Activated B cell treated with CpG ODN at 0.5 μM for 24 hours (primary cell): ENCODE results near the gene VDR. TPM values are rescaled to one million over a fixed set of nuclear protein-coding genes. Genes with fewer than 3 reads are reported as not detected.

ENCODE experiments used
- ATAC-seq: fragments of 200-7000 bp; cut with Tn5 transposase; one replicate; pipeline ENCODE4 v1.10.0; 2021; ENCODE audit warnings: low read depth, mild to moderate bottlenecking, moderate library complexity
- CTCF ChIA-PET: fragments of 350-600 bp; sonication (Branson Sonifier 250); formaldehyde crosslinking; loops from one replicate; lab custom pipeline; 2021; ENCODE audit warnings: antibody characterized with exemption; lab: Charles Lee
- POLR2A ChIA-PET: fragments of 350-600 bp; sonication (Branson Sonifier 250); formaldehyde crosslinking; loops from one replicate; lab custom pipeline; 2021; ENCODE audit warnings: antibody characterized with exemption; lab: Charles Lee
- DNase-seq: peaks from one replicate; pipeline ENCODE4 v3.0.0; 2022
- H3K27ac Mint-ChIP-seq: one replicate; pipeline ENCODE4 v1.8.0; 2020; ENCODE audit warnings: mixed read lengths
- H3K27me3 Mint-ChIP-seq: one replicate; pipeline ENCODE4 v1.8.0; 2021; ENCODE audit warnings: mixed read lengths
- H3K36me3 Mint-ChIP-seq: one replicate; pipeline ENCODE4 v1.8.0; 2021; ENCODE audit warnings: low read depth, mixed read lengths
- H3K4me1 Mint-ChIP-seq: one replicate; pipeline ENCODE4 v1.8.0; 2021; ENCODE audit warnings: mixed read lengths
- H3K4me3 Mint-ChIP-seq: one replicate; pipeline ENCODE4 v1.8.0; 2020; ENCODE audit warnings: mild to moderate bottlenecking, mixed read lengths
- H3K9me3 Mint-ChIP-seq: one replicate; pipeline ENCODE4 v1.8.0; 2020; ENCODE audit warnings: mixed read lengths
- CTCF ChIP-seq: fragments of 200-600 bp; IDR thresholded peaks from one replicate; pipeline ENCODE4 v1.8.0; 2022; ENCODE audit warnings: antibody characterized with exemption, mild to moderate bottlenecking
- intact Hi-C: fragments of 100-400 bp; cut with micrococcal nuclease; formaldehyde crosslinking; loops from one replicate; pipeline ENCODE4 v1.15.1; 2024
- total RNA-seq: library from RNA; stranded (reverse); gene quantifications from 2 replicates; pipeline ENCODE4 v1.2.3, GENCODE V29; 2022

VDR gene
- total RNA-seq, 1 donor from 2014 or later = 0.86 TPM

DNA sequence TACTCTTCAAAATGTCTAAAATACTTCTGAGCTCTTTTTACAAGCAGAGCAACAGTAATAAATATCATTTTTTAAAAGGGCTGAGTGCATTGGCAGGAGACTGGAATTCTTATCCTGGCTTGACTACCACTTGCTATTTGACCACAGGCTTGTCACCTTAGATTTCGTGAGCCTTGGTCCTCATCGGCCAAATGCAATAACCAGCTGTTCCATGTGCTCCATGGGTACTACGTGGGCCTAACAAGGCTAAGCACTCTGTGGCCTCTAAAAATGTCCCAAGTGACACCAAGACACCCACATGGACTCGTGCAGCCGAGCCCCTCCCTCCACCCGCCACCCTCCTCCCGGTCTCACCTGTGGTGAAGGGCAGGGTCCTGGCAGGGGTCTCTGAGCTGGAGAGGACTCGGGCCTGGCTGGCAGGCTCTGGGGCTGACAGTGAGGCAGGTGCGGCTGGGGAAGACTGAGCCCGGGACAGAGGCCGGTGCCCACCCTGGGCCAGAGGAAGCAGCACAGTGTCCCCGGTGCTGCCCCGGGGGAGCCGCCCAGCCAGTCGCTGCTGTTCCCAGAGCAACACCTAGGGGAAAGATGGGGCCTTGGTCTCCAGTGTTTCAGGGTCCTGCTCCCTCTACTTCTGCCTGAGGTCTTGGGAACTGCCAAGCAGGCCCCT is 111.6 kb downstream of the VDR start:
- Mint-ChIP-seq H3K9me3 (no peaks in the 10 kb centered on the region), H3K36me3 (peaks cover 72% of the 10 kb centered on the region), H3K27me3 (no peaks in the 10 kb centered on the region), H3K27ac (no peak overlapping the region), H3K4me3 (no peak overlapping the region), H3K4me1 (peaks cover 4% of the 10 kb centered on the region)
- no peak for TF ChIP-seq CTCF
- DNase-seq (no peak), ATAC-seq (no peak)
- POLR2A ChIA-PET = no interaction called here
- CTCF ChIA-PET = interaction anchor here (1.1 to 1.7 kb wide), 3 partner anchors 44 to 77 kb away, joined by 4 to 5 read pairs (median 4); no protein-coding TSS in a partner anchor
- intact Hi-C loops = no loop called here

GRCh38 chr12:47791874-47792273 is 112.9 kb downstream of the VDR start:
- no peak for TF ChIP-seq CTCF
- no peak overlapping the region for H3K27ac Mint-ChIP-seq
- no peaks in the 10 kb centered on the region for H3K9me3 Mint-ChIP-seq
- no peaks in the 10 kb centered on the region for H3K27me3 Mint-ChIP-seq
- ChIA-PET CTCF (interaction anchor here (1.7 kb wide), 1 partner anchor 46 kb away, joined by 5 read pairs; no protein-coding TSS in a partner anchor), POLR2A (interaction anchor here (0.6 kb wide), 1 partner anchor 10 kb away, joined by 3 read pairs; no protein-coding TSS in a partner anchor)
- DNase-seq = no peak
- no peaks in the 10 kb centered on the region for H3K4me1 Mint-ChIP-seq
- intact Hi-C loops = no loop called here
- no peak for ATAC-seq
- peaks cover 77% of the 10 kb centered on the region for H3K36me3 Mint-ChIP-seq
- no peak overlapping the region for H3K4me3 Mint-ChIP-seq

Other genes with a start within 250 kb of the VDR start
- 58.4 and 60.5 TPM in 2 replicates for gene RPAP3, start 199.0 kb downstream of the VDR start, total RNA-seq
- gene ENDOU, start 179.5 kb downstream of the VDR start, total RNA-seq = 0.24 and 0.37 TPM in 2 replicates
- gene RAPGEF3, start 146.1 kb downstream of the VDR start, total RNA-seq = 2.7 and 5.0 TPM in 2 replicates
- gene SLC48A1, start 131.8 kb downstream of the VDR start, total RNA-seq = 12.7 and 12.8 TPM in 2 replicates
- gene HDAC7, start 85.1 kb downstream of the VDR start, total RNA-seq = 103 and 126 TPM in 2 replicates
- 24.5 and 31.3 TPM in 2 replicates for gene TMEM106C, start 58.6 kb upstream of the VDR start, total RNA-seq
- gene COL2A1, start 99.5 kb upstream of the VDR start, total RNA-seq = not detected in 2 replicates
- gene SENP1, start 201.1 kb upstream of the VDR start, total RNA-seq = 42.8 and 43.2 TPM in 2 replicates
- 44.7 and 49.2 TPM in 2 replicates for gene PFKM, start 214.4 kb upstream of the VDR start, total RNA-seq